Hair follicle dermal papilla cell (primary cell): ENCODE data around the gene OR10D3. TPM values are rescaled to one million over a fixed set of nuclear protein-coding genes. Genes with fewer than 3 reads are reported as not detected.

Experiments
- total RNA-seq: library from RNA; depleted of rRNA; stranded (reverse); fragments of >200 nt; gene quantifications from 2 replicates; pipeline ENCODE4 v1.2.3, GENCODE V29; 2012

The OR10D3 gene, protein sequence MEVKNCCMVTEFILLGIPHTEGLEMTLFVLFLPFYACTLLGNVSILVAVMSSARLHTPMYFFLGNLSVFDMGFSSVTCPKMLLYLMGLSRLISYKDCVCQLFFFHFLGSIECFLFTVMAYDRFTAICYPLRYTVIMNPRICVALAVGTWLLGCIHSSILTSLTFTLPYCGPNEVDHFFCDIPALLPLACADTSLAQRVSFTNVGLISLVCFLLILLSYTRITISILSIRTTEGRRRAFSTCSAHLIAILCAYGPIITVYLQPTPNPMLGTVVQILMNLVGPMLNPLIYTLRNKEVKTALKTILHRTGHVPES
- not detected in 2 replicates for total RNA-seq

DNA sequence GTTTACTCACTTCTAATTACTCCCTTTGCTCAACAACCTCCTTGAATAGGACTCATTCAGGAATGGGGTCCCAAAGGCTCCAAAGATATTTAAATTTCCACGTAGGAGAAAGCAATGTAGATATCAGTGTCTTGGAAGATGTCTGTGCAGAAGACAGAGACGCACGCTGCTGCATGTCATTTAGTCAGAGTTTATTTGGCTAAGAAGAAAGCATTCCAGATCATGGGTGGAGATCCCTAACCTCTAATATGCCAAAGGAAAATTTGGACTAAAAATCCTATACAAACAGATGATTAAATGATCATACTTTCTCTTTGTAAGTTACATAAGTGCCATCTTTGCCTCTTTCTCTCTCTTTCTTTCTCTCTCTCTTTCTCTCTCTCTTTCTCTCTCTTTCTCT lies at the start of gene OR10D3:
Gene OR10D3 (plus strand): TSS at position 278 of the 400 bp plus-strand sequence. CDS start 1,925 bp downstream, outside the sequence.

Other genes starting within 250 kb of the OR10D3 start
- not detected in 2 replicates for gene OR4D5, start 243.7 kb upstream of the OR10D3 start, total RNA-seq
- gene OR6T1, start 239.5 kb upstream of the OR10D3 start, total RNA-seq = not detected in 2 replicates
- not detected in 2 replicates for gene OR10S1, start 205.6 kb upstream of the OR10D3 start, total RNA-seq
- not detected in 2 replicates for gene OR10G6, start 188.2 kb upstream of the OR10D3 start, total RNA-seq
- gene OR10G4, start 170.3 kb upstream of the OR10D3 start, total RNA-seq = not detected in 2 replicates
- gene OR10G9, start 160.3 kb upstream of the OR10D3 start, total RNA-seq = not detected in 2 replicates
- not detected in 2 replicates for gene OR10G8, start 156.5 kb upstream of the OR10D3 start, total RNA-seq
- not detected in 2 replicates for gene OR10G7, start 142.0 kb upstream of the OR10D3 start, total RNA-seq
- 19.2 and 22.7 TPM in 2 replicates for gene VWA5A, start 67.9 kb upstream of the OR10D3 start, total RNA-seq
- gene OR8G1, start 57.8 kb downstream of the OR10D3 start, total RNA-seq = not detected in 2 replicates
- gene OR8G5, start 73.0 kb downstream of the OR10D3 start, total RNA-seq = not detected in 2 replicates
- not detected in 2 replicates for gene OR8D1, start 130.6 kb downstream of the OR10D3 start, total RNA-seq
- not detected in 2 replicates for gene OR8D2, start 136.9 kb downstream of the OR10D3 start, total RNA-seq
- gene OR8B2, start 201.2 kb downstream of the OR10D3 start, total RNA-seq = not detected in 2 replicates
- not detected in 2 replicates for gene OR8B3, start 215.7 kb downstream of the OR10D3 start, total RNA-seq
- gene OR8B4, start 241.5 kb downstream of the OR10D3 start, total RNA-seq = not detected in 2 replicates